DMS153 (cell line): Measurements from ENCODE around the gene RAB1A.
A peak's percentile ranks its signal among the peaks of the same experiment; 100 is the strongest.
"Not testable (repeated sequence)": the region's sequence is repeated elsewhere in the genome, so short reads cannot be mapped to it uniquely, and the experiment has no call there.

Experiments
- DNase-seq: peaks from one replicate; lab custom pipeline; 2025; lab: John Stamatoyannopoulos, UW

Gene RAB1A

DNA sequence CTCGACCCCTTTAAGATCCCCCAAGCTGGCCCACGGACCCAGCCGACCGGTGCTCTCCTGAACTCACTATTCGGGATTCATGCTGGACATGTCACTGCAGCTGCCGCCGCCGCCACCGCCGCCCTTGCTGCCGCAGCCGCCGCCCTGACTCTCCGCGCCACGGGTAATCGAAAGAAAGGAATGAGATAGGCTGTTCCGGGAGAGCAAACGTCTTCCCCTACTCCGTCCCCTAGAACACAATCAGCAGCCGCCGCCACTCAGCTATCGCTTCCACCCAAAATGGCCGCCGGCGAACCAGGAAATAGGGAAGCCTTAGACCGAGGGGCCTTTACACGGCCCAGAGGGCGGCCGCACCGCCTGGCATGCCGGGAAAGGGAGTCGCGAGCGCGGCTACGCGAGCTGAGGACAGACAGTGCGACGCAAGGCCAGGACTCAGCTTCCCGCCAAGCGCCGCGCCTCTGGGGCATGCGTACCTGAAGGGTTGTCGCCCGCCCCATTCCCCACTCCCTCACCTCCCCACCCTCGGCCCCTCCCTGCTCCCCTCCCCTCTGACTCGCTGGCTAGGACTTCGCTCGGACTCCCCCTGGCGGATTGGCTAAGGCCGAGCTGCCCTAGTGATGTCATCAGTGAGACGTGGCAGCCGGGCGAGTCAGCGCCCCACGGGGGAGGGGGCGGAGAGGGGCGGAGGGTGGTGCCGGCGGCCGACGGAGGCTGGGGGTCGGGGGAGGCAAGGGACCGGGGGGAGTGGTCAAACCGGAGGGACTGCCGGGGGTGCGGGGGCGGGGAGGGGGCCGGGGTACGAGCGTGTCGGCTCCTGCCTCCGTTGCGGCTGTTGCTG, at the start of gene RAB1A:
RAB1A (minus strand) TSS at position 281 of the 838 bp plus-strand sequence; CDS start at position 90, 191 bp downstream.
- DNase-seq, result peak; percentile 98

- DNase-seq, result no peak
Measured at GRCh38 chr2:65177751-65178442, 48.0 kb upstream of the RAB1A start.

GRCh38 chr2:65175894-65176530, 46.1 kb upstream of the RAB1A start:
- DNase-seq, result no peak

DNA sequence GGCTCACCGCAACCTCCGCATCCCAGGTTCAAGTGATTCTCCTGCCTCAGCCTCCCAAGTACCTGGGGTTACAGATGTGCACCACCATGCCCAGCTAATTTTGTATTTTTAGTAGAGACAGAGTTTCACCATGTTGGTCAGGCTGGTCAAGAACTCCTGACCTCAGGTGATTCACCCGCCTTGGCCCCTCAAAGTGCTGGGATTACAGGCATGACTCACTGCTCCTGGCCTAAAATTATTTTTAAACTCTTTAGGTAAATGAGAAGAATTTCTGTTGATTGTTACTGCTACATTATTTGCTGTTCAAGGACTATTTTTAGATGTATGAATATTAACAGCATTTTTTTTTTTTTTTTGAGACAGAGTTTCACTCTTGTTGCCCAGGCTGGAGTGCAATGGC, 44.1 kb upstream of the RAB1A start:
- DNase-seq, result not testable (repeated sequence)

GRCh38 chr2:65172994-65173790, 43.3 kb upstream of the RAB1A start:
- DNase-seq, result no peak

- not testable (repeated sequence) for DNase-seq
Measured at GRCh38 chr2:65170611-65171477, 40.9 kb upstream of the RAB1A start.

DNA sequence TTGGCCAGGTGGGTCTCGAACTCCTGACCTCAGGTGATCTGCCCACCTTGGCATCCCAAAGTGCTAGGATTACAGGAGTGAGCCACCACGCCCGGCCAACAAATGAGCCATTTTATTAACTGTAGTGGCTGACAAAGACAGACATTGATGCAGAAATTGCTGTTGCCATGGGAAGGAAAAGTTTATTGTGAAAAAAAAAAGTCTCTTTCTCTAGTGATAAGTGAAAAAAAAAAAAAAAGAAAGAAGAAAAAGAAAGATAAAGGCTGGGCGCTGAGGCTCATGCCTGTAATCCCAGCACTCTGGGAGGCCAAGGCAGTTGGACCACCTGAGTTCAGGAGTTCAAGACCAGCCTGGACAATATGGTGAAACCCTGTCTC, 39.8 kb upstream of the RAB1A start:
- DNase-seq, result no peak

DNA sequence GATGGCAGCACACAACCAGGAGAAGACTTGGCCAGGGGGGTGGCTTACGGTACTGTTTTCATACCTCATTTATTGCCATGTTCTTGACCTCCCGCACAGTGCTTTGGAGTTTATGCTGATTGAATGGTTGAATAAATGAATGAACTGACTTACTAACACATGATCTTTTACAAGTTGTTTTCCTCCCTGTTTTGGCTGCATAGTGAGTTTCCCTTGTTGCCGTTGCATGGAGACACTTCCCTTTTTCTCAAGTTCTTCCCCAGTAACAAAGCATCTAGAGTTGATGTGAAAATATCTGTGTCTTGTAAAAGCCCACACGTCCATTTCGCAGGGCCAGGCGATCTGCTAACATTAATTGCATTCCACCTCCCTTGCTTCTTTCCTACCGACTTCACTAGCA, 35.7 kb upstream of the RAB1A start:
- no peak for DNase-seq

- DNase-seq, result no peak
Measured at GRCh38 chr2:65164426-65164891, 34.6 kb upstream of the RAB1A start.

- DNase-seq, result no peak
Measured at GRCh38 chr2:65161551-65162100, 31.7 kb upstream of the RAB1A start.

GRCh38 chr2:65159906-65160305, 30.0 kb upstream of the RAB1A start:
- DNase-seq, result no peak

GRCh38 chr2:65159261-65159660, 29.4 kb upstream of the RAB1A start:
- no peak for DNase-seq

GRCh38 chr2:65158557-65158956, 28.7 kb upstream of the RAB1A start:
- no peak for DNase-seq

- not testable (repeated sequence) for DNase-seq
Measured at GRCh38 chr2:65157856-65158255, 27.9 kb upstream of the RAB1A start.

GRCh38 chr2:65156041-65156440, 26.1 kb upstream of the RAB1A start:
- no peak for DNase-seq

GRCh38 chr2:65153515-65153914, 23.6 kb upstream of the RAB1A start:
- DNase-seq, result no peak

GRCh38 chr2:65146078-65146477, 16.2 kb upstream of the RAB1A start:
- DNase-seq, result no peak

- no peak for DNase-seq
Measured at GRCh38 chr2:65144571-65144970, 14.7 kb upstream of the RAB1A start.

GRCh38 chr2:65142515-65142914, 12.6 kb upstream of the RAB1A start:
- DNase-seq, result no peak

GRCh38 chr2:65137197-65137775, 7.4 kb upstream of the RAB1A start:
- no peak for DNase-seq
